ENCODE results near the gene DCC. TPM values are rescaled to one million over a fixed set of nuclear protein-coding genes. Genes with fewer than 3 reads are reported as not detected.

The DCC gene
- total RNA-seq, 1 experiment from 2014 or later, result 0.72 TPM

GRCh38 chr18:52465391-52465790, 125.4 kb downstream of the DCC start:
- peak; percentile 50; the same call in 1 of the 2 replicates for ATAC-seq
- TF ChIP-seq TEAD4 (CRISPR knock-in tag; IDR thresholded peaks at IDR 0.05) (no peak), ATF2 (CRISPR knock-in tag; IDR thresholded peaks at IDR 0.05; ENCODE audit: borderline replicate concordance, low read depth) (no peak), ATF6 (CRISPR knock-in tag; IDR thresholded peaks at IDR 0.05) (no peak), TP53 (CRISPR knock-in tag; IDR thresholded peaks at IDR 0.05) (no peak), HMGA2 (CRISPR knock-in tag; IDR thresholded peaks at IDR 0.05) (peak; percentile 49; the same call in 1 of the 2 replicates)
- Mint-ChIP-seq H3K4me3 (no peak overlapping the region), H3K4me1 (no peaks in the 10 kb centered on the region), H3K27me3 (ENCODE audit: low read depth) (no peaks in the 10 kb centered on the region), H3K27ac (no peak overlapping the region), H3K9me3 (no peaks in the 10 kb centered on the region), H3K36me3 (no peaks in the 10 kb centered on the region)
- ChIA-PET CTCF (no interaction called here), POLR2A (no interaction called here)
- no peak for DNase-seq (ENCODE audit: low spot score)

- ATAC-seq (no peak), DNase-seq (ENCODE audit: low spot score) (no peak)
- Mint-ChIP-seq H3K9me3 (no peaks in the 10 kb centered on the region), H3K27me3 (ENCODE audit: low read depth) (no peaks in the 10 kb centered on the region), H3K36me3 (no peaks in the 10 kb centered on the region), H3K4me3 (no peak overlapping the region), H3K27ac (no peak overlapping the region), H3K4me1 (no peaks in the 10 kb centered on the region)
- no peak for TF ChIP-seq HMGA2 (CRISPR knock-in tag; IDR thresholded peaks at IDR 0.05)
- no peak for TF ChIP-seq ZNF671 (CRISPR knock-in tag; IDR thresholded peaks at IDR 0.05)
- no peak for TF ChIP-seq ZNF219 (CRISPR knock-in tag; IDR thresholded peaks at IDR 0.05; ENCODE audit: borderline replicate concordance)
- TF ChIP-seq ZBTB21 (CRISPR knock-in tag; IDR thresholded peaks at IDR 0.05; ENCODE audit: borderline replicate concordance), result no peak
- no peak for TF ChIP-seq ATF2 (CRISPR knock-in tag; IDR thresholded peaks at IDR 0.05; ENCODE audit: borderline replicate concordance, low read depth)
- TF ChIP-seq JUN (CRISPR knock-in tag; IDR thresholded peaks at IDR 0.05), result no peak
- TF ChIP-seq NFE2L1 (CRISPR knock-in tag; IDR thresholded peaks at IDR 0.05), result no peak
- TF ChIP-seq E2F4 (CRISPR knock-in tag; IDR thresholded peaks at IDR 0.05; ENCODE audit: borderline replicate concordance, low read depth), result no peak
- no peak for TF ChIP-seq IRF2 (CRISPR knock-in tag; IDR thresholded peaks at IDR 0.05; ENCODE audit: borderline replicate concordance, low read depth)
- no peak for TF ChIP-seq ZNF317 (CRISPR knock-in tag; IDR thresholded peaks at IDR 0.05; ENCODE audit: borderline replicate concordance, low read depth)
- ChIA-PET CTCF (no interaction called here), POLR2A (no interaction called here)
Measured at GRCh38 chr18:52468496-52468895, 128.5 kb downstream of the DCC start.

GRCh38 chr18:52475325-52475724, 135.3 kb downstream of the DCC start:
- ATAC-seq (no peak), DNase-seq (ENCODE audit: low spot score) (no peak)
- no peaks in the 10 kb centered on the region for H3K4me1 Mint-ChIP-seq
- ChIA-PET POLR2A (no interaction called here), CTCF (no interaction called here)
- no peaks in the 10 kb centered on the region for H3K27me3 Mint-ChIP-seq (ENCODE audit: low read depth)
- H3K9me3 Mint-ChIP-seq, result peaks cover 10% of the 10 kb centered on the region
- no peak overlapping the region for H3K4me3 Mint-ChIP-seq
- no peak overlapping the region for H3K27ac Mint-ChIP-seq
- no peaks in the 10 kb centered on the region for H3K36me3 Mint-ChIP-seq
- TF ChIP-seq E2F4 (CRISPR knock-in tag; IDR thresholded peaks at IDR 0.05; ENCODE audit: borderline replicate concordance, low read depth) (no peak), MXD4 (CRISPR knock-in tag; IDR thresholded peaks at IDR 0.05; ENCODE audit: borderline replicate concordance) (no peak), JUN (CRISPR knock-in tag; IDR thresholded peaks at IDR 0.05) (no peak), HMGA2 (CRISPR knock-in tag; IDR thresholded peaks at IDR 0.05) (no peak), ETV6 (CRISPR knock-in tag; IDR thresholded peaks at IDR 0.05) (no peak), RELA (CRISPR knock-in tag; IDR thresholded peaks at IDR 0.05; ENCODE audit: borderline replicate concordance) (no peak), ZNF219 (CRISPR knock-in tag; IDR thresholded peaks at IDR 0.05; ENCODE audit: borderline replicate concordance) (no peak), ZBTB43 (CRISPR knock-in tag; IDR thresholded peaks at IDR 0.05) (no peak), NFE2L1 (CRISPR knock-in tag; IDR thresholded peaks at IDR 0.05) (no peak), ZNF232 (CRISPR knock-in tag; IDR thresholded peaks at IDR 0.05) (no peak), ELF4 (CRISPR knock-in tag; IDR thresholded peaks at IDR 0.05; ENCODE audit: low read depth) (no peak), ZSCAN18 (CRISPR knock-in tag; IDR thresholded peaks at IDR 0.05) (no peak)
